Gastroesophageal sphincter (tissue), 4 donors: ENCODE measurements around the gene UVRAG. TPM values are rescaled to one million over a fixed set of nuclear protein-coding genes. Genes with fewer than 3 reads are reported as not detected.
A peak's percentile ranks its signal among the peaks of the same experiment; 100 is the strongest.

ENCODE experiments used
- ATAC-seq: fragments of 150-250 bp; one replicate; pipeline ENCODE4 v1.9.1; 2016; ENCODE audit warnings: mild to moderate bottlenecking, moderate library complexity
- H3K27ac ChIP-seq, 4 donors: fragments of 200-600 bp; sonication (generic) in 3 of 4; 1 replicate in 3 of 4; 2 replicates in 1 of 4; pipeline ENCODE4 v1.5.1; 2016 to 2019
- H3K27me3 ChIP-seq: fragments of 200-600 bp; sonication (generic); one replicate; pipeline ENCODE4 v1.5.1; 2019
- H3K36me3 ChIP-seq, 2 donors: fragments of 200-600 bp; sonication (generic); one replicate each; pipeline ENCODE4 v1.5.1; 2019; ENCODE audit warnings: control low read depth in 1 of 2
- H3K4me1 ChIP-seq, 3 donors: fragments of 200-600 bp; sonication (generic); 1 replicate in 2 of 3; 2 replicates in 1 of 3; pipeline ENCODE4 v1.5.1; 2016 to 2019; ENCODE audit warnings: control low read depth in 2 of 3
- H3K4me3 ChIP-seq, 2 donors: fragments of 200-600 bp; sonication (generic); one replicate each; pipeline ENCODE4 v1.5.1; 2019; ENCODE audit warnings: mild to moderate bottlenecking in 1 of 2, moderate library complexity in 1 of 2
- H3K9me3 ChIP-seq, 3 donors: fragments of 200-600 bp; sonication (generic); one replicate each; pipeline ENCODE4 v1.5.1; 2017 to 2019; ENCODE audit warnings: control low read depth in 2 of 3
- CTCF ChIP-seq, 4 experiments: fragments of 200-600 bp in 2 of 4; fragments of 450-650 bp in 2 of 4; sonication (generic) in 1 of 4; IDR thresholded peaks; one replicate each; pipeline ENCODE4 v1.5.1; 2017 to 2019; ENCODE audit warnings: antibody characterized with exemption in 4 of 4, mild to moderate bottlenecking in 2 of 4, moderate library complexity in 2 of 4
- EP300 ChIP-seq: sonication (generic); formaldehyde crosslinking; IDR thresholded peaks from one replicate; pipeline ENCODE4 v1.6.1; 2017; ENCODE audit warnings: antibody characterized with exemption, mild to moderate bottlenecking
- POLR2A ChIP-seq, 2 donors: fragments of 450-650 bp; IDR thresholded peaks; one replicate each; pipeline ENCODE4 v1.6.1; 2017; ENCODE audit warnings: antibody characterized with exemption in 2 of 2, mild to moderate bottlenecking in 2 of 2, moderate library complexity in 1 of 2
- POLR2AphosphoS5 ChIP-seq: sonication (generic); formaldehyde crosslinking; IDR thresholded peaks from one replicate; pipeline ENCODE4 v1.6.1; 2017; ENCODE audit warnings: antibody characterized with exemption
- WGBS, 2 donors: methylation state at CpG; one replicate each; pipeline ENCODE4 v1.1.5; 2018; ENCODE audit warnings: low coverage in 1 of 2; 5-methylcytosine and 5-hydroxymethylcytosine counted together
- small RNA-seq, 4 donors: library from RNA; depleted of rRNA; stranded (forward); fragments of <200 nt; gene quantifications; one replicate each; pipeline ENCODE3, GENCODE V24; 2016
- total RNA-seq, 4 donors: library from RNA; depleted of rRNA; stranded (reverse); fragments of >200 nt; gene quantifications; one replicate each; pipeline ENCODE4 v1.1.0, GENCODE V29; 2016

Gene UVRAG
- total RNA-seq, 4 donors from 2014 or later, result 28.1 to 50.1 (median 34.7) TPM

GRCh38 chr11:76189682-76190081 lies 374.7 kb downstream of the UVRAG start:
- WGBS, 2 donors, result 88% methylated on average over 1 of the region's 6 CpGs; no CpG with 5 or more reads in 1 of the 2 donors
- peaks cover 0 to 7% of the 10 kb centered on the region in 2 donors for H3K36me3 ChIP-seq
- H3K9me3 ChIP-seq, result no peaks in the 10 kb centered on the region
- H3K27ac ChIP-seq, result no peak overlapping the region
- ATAC-seq, result no peak
- no peak for TF ChIP-seq POLR2A (IDR thresholded peaks at IDR 0.05)
- TF ChIP-seq CTCF (IDR thresholded peaks at IDR 0.05), result no peak
- no peak for TF ChIP-seq EP300
- TF ChIP-seq POLR2AphosphoS5, result no peak
- no peaks in the 10 kb centered on the region for H3K27me3 ChIP-seq
- peaks cover 0 to 41% (median 0%) of the 10 kb centered on the region in 3 donors for H3K4me1 ChIP-seq
- no peak overlapping the region for H3K4me3 ChIP-seq

GRCh38 chr11:76190376-76190775 lies 375.4 kb downstream of the UVRAG start:
- no peak for TF ChIP-seq POLR2AphosphoS5
- TF ChIP-seq POLR2A (IDR thresholded peaks at IDR 0.05), result no peak
- no peak for TF ChIP-seq EP300
- no peak for TF ChIP-seq CTCF (IDR thresholded peaks at IDR 0.05)
- ATAC-seq, result peak; percentile 17
- Histone ChIP-seq H3K4me1 (peaks cover 0 to 35% (median 0%) of the 10 kb centered on the region in 3 donors), H3K4me3 (no peak overlapping the region), H3K27ac (peak overlapping the region in 1 of 4 donors; percentile 4), H3K9me3 (no peaks in the 10 kb centered on the region), H3K36me3 (peaks cover 0 to 7% of the 10 kb centered on the region in 2 donors), H3K27me3 (no peaks in the 10 kb centered on the region)
- WGBS, 2 donors, result 39 to 40% methylated on average over 1 to 3 of the region's 7 CpGs

Small RNA genes within 50 kb of the gene (small RNA-seq; reads per million reads assigned to genes)
- gene RF00019 (0 reads per million in 4 donors), gene RNA5SP344 (0 reads per million in 4 donors)

Other genes starting within 250 kb of the UVRAG start
- 10 to 100 TPM; 23.3 to 35.5 (median 25.5) TPM for gene MAP6, start 146.2 kb upstream of the UVRAG start, total RNA-seq
- under 1 TPM in 1 of 4 donors, not detected in 3; 0.30 TPM for gene MOGAT2, start 97.4 kb upstream of the UVRAG start, total RNA-seq
- gene DGAT2, start 46.4 kb upstream of the UVRAG start, total RNA-seq, result 10 to 100 TPM in 1 of 4 donors, 1 to 10 TPM in 2, under 1 TPM in 1; 0.74 to 14.4 (median 1.5) TPM